ENCODE data around the gene RNF14.

RNF14 gene

DNA sequence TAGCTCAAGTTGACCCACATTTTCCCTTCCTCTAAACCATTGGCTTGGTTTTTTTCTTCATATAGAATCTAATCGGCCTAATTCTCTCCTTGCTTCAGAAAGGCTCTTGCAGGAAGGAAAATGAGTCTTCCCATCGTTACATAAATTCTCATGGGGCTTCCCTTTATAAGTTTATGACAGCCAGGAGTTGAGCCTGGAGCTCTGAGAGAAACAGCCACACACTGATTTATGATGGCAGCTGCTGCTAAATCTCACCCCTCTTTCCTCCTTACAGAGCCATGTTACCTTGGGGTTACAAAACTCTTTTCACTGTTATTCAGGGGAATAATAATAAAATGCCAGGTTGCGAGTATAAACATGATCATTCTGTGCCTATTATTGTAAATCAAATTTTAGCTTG, 5.2 kb upstream of the RNF14 start:
- no peak for DNase-seq (ENCODE audit: low read depth)
- TF ChIP-seq, protein P1, sequence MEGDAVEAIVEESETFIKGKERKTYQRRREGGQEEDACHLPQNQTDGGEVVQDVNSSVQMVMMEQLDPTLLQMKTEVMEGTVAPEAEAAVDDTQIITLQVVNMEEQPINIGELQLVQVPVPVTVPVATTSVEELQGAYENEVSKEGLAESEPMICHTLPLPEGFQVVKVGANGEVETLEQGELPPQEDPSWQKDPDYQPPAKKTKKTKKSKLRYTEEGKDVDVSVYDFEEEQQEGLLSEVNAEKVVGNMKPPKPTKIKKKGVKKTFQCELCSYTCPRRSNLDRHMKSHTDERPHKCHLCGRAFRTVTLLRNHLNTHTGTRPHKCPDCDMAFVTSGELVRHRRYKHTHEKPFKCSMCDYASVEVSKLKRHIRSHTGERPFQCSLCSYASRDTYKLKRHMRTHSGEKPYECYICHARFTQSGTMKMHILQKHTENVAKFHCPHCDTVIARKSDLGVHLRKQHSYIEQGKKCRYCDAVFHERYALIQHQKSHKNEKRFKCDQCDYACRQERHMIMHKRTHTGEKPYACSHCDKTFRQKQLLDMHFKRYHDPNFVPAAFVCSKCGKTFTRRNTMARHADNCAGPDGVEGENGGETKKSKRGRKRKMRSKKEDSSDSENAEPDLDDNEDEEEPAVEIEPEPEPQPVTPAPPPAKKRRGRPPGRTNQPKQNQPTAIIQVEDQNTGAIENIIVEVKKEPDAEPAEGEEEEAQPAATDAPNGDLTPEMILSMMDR (IDR thresholded peaks at IDR 0.05; ENCODE audit: low read depth, low read length, missing control alignments): no peak

DNA sequence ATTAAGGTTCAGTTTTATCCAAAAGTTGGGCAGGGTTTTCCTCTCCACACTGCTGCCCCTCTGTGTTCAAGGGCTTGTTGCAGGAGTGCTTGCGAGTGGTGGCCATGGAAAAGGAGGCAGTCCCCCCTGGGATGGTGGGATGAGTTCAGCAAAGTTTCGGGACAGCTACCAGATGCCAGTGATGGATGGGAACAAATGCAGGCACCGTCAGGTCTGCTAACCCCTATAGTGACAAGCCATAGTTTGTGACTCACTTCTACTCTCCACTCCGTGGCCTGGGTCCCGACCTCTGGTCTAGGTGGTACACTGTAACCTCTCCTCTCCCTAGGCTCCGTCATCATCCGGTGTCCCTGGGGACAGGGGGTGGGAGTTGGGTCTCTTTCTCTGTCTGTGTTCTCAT, 3.8 kb upstream of the RNF14 start:
- TF ChIP-seq, protein P1 (IDR thresholded peaks at IDR 0.05; ENCODE audit: low read depth, low read length, missing control alignments): no peak
- no peak for DNase-seq (ENCODE audit: low read depth)
- H3K4me3 ChIP-seq (ENCODE audit: low read depth, low read length): no peak overlapping the region

More for the DNA sequence above, 5.2 kb upstream of the RNF14 start:
- H3K4me3 ChIP-seq (ENCODE audit: low read depth, low read length): no peak overlapping the region

DNA sequence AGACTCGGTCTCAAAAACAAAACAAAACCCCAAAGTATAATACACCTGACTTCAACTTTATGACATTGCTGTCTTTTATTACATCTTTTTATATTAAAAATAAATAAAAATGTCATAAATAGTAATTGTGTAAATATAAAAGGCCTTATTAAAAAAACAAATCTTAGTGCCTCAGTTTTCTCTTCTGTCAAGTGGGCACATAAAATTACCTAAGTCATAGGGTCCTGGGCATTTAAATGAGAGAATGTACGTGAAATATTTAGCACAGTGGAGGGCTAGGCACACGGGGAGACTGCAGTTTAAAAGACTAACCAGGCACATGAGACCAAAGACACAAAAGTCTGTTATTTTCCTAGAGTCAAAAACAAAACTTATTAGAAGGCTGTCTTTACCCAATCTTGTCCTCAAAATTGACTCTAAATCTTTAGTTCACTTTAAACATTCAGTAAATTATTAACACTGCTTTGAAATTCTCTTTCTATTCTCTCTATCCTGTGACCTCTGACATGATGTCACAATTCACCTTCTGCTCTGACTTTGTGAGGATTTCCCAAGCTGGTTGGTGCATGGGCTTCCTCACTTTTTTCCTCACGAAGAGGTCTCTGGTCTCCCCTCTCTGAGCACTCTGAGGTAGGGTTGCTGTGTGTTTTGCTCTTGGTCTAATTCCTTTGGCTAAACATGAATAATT, 2.5 kb upstream of the RNF14 start:
- no peak for DNase-seq (ENCODE audit: low read depth)
- H3K4me3 ChIP-seq (ENCODE audit: low read depth, low read length): no peak overlapping the region
- TF ChIP-seq, protein P1 (IDR thresholded peaks at IDR 0.05; ENCODE audit: low read depth, low read length, missing control alignments): no peak

DNA sequence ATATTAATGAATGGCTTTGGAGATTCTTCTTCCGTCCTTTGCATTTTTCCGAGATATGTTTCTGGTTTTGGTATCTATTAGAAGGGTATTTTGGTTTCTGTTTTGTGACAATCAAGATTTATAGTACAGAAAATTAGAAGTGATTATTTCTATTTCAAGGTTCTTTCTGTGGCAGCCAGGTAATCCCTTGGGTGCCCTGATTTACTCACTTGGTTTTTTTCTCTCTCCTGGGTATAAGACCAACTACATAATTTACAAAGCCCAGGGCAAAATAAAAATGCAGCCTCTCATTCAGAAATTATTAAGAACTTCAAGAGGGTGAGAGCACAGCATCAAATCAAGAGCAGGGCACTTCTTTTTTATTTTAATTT, 2.0 kb upstream of the RNF14 start:
- TF ChIP-seq, protein P1 (IDR thresholded peaks at IDR 0.05; ENCODE audit: low read depth, low read length, missing control alignments): no peak
- no peak overlapping the region for H3K4me3 ChIP-seq (ENCODE audit: low read depth, low read length)
- DNase-seq (ENCODE audit: low read depth): no peak

DNA sequence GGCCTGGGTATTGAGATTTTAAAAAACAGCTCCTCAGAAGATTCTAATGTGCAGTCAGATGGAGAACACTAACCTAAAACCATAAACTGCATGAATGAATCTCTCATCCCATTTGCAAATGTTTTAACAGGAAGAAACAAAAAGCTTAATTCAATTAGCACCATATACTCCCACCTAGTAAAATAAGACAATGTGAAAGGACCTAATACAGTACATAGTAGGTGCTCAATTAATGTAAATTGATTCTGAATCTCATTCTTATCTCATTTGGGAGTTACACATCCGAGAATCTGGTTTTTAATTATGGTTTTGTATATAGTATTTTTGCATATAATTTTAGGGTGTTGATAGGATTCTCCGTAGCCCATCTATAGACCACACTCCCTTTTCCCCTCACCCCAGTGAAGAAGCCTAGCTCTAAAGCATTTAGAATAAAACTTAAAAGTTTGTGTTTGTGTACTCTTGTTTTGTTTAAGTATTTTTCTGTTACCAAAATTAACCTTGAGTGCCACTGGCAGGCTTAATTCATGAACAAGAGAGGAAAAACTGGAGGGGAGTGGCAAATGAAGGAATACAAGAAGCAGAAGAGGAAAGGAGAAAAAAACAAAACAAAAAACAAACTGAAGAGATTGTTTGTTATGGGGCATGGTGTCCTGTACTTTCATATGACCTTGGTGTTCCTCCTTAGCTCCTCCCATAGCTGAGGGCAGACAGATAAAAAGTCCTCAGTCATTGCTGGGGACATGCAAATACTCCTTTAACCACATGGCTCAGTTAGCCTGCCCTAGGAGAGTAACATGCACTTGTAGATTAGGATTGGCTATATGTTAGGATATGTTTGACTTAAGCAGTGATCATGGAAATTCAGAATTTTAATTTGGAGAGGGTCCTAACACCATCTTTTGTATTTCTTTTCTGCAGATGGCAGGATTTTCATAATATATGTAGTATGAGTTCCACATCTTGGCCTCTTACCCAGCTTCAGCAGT, 1.2 kb downstream of the RNF14 start:
- no peak for DNase-seq (ENCODE audit: low read depth)
- H3K4me3 ChIP-seq (ENCODE audit: low read depth, low read length): peak overlapping the region; percentile 93
- TF ChIP-seq, protein P1 (IDR thresholded peaks at IDR 0.05; ENCODE audit: low read depth, low read length, missing control alignments): no peak

DNA sequence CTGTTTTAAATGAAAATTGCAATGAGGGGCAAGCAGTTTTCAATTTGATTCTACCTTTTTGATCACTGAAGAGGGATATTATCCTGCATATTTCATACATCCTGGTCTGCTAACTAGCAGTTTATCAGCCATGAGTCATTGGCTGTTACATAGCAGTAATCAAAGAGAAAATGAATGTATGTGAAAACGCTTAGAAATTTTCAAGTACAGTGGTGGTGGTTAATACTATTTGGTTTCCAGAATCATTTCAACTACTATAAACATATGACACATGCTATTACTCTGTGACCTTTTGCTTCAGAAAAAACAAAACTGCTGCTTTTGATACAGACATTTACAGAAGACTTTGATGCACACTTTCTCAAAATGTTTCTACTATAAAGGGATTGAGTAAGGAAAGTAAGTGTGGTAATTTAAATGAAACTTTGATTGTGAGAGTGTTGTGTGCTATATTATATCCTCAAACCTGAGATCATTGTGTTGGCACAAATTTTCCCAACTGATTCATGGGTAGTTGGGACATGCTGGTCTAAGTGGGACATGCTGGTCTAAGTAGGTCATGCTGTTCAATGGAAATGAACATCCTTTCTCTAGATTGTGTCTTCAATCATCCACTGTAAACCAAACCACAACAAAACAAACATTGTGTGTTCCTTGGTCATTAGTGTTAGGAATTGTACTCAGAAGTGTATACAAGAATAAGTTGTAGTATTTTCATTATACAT, 5.1 kb downstream of the RNF14 start:
- TF ChIP-seq, protein P1 (IDR thresholded peaks at IDR 0.05; ENCODE audit: low read depth, low read length, missing control alignments): no peak
- no peak overlapping the region for H3K4me3 ChIP-seq (ENCODE audit: low read depth, low read length)
- DNase-seq (ENCODE audit: low read depth): no peak

Measured in GM12864 (cell line).